ENCODE data around the gene PBOV1.

GRCh38 chr6:138263963-138264362 is 45.7 kb upstream of the PBOV1 start:
- TF ChIP-seq NR3C1 (IDR thresholded peaks at IDR 0.05) (no peak), MAX (IDR thresholded peaks at IDR 0.05) (no peak), REST (IDR thresholded peaks at IDR 0.05) (no peak), CTCF (IDR thresholded peaks at IDR 0.05) (no peak), POLR2A (IDR thresholded peaks at IDR 0.05; ENCODE audit: low read length) (no peak), FOSB (CRISPR knock-in tag; IDR thresholded peaks at IDR 0.05) (no peak), EP300 (IDR thresholded peaks at IDR 0.05) (no peak), MAZ (IDR thresholded peaks at IDR 0.05; ENCODE audit: borderline replicate concordance, low read depth, low read length) (no peak), HMGXB4 (CRISPR knock-in tag; IDR thresholded peaks at IDR 0.05; ENCODE audit: borderline replicate concordance) (no peak)

Data from A549 (cell line).